ENCODE measurements around the gene PTPRJ. TPM values are rescaled to one million over a fixed set of nuclear protein-coding genes. Genes with fewer than 3 reads are reported as not detected.

PTPRJ gene
- total and polyA plus RNA-seq, 4 donors = 4.1 to 24.7 (median 14.6) TPM

- no peak overlapping the region for H3K4me3 ChIP-seq (ENCODE audit: low read depth in 1 of 3, low read length in 3 of 3)
- H3K27ac ChIP-seq (ENCODE audit: low read depth in 1 of 2, low read length in 2 of 2) = no peak overlapping the region
- H3K4me1 ChIP-seq (ENCODE audit: control insufficient read depth in 4 of 4, insufficient read depth in 4 of 4, low read length in 3 of 4) = no peaks in the 10 kb centered on the region
- H3K9ac ChIP-seq (ENCODE audit: low read depth in 1 of 2, low read length in 2 of 2) = no peak overlapping the region
- peaks cover 2 to 49% (median 34%) of the 10 kb centered on the region in 4 donors for H3K36me3 ChIP-seq (ENCODE audit: control insufficient read depth in 4 of 4, insufficient read depth in 3 of 4, low read depth in 1 of 4, low read length in 3 of 4)
- WGBS = 92% methylated on average over 7 of the region's 7 CpGs
- DNase-seq (ENCODE audit: low spot score) = no peak
- TF ChIP-seq, protein P1, sequence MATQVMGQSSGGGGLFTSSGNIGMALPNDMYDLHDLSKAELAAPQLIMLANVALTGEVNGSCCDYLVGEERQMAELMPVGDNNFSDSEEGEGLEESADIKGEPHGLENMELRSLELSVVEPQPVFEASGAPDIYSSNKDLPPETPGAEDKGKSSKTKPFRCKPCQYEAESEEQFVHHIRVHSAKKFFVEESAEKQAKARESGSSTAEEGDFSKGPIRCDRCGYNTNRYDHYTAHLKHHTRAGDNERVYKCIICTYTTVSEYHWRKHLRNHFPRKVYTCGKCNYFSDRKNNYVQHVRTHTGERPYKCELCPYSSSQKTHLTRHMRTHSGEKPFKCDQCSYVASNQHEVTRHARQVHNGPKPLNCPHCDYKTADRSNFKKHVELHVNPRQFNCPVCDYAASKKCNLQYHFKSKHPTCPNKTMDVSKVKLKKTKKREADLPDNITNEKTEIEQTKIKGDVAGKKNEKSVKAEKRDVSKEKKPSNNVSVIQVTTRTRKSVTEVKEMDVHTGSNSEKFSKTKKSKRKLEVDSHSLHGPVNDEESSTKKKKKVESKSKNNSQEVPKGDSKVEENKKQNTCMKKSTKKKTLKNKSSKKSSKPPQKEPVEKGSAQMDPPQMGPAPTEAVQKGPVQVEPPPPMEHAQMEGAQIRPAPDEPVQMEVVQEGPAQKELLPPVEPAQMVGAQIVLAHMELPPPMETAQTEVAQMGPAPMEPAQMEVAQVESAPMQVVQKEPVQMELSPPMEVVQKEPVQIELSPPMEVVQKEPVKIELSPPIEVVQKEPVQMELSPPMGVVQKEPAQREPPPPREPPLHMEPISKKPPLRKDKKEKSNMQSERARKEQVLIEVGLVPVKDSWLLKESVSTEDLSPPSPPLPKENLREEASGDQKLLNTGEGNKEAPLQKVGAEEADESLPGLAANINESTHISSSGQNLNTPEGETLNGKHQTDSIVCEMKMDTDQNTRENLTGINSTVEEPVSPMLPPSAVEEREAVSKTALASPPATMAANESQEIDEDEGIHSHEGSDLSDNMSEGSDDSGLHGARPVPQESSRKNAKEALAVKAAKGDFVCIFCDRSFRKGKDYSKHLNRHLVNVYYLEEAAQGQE (IDR thresholded peaks at IDR 0.05) = no peak
- TF ChIP-seq ATF3 (IDR thresholded peaks at IDR 0.05) = no peak
- TF ChIP-seq YY1 (IDR thresholded peaks at IDR 0.05) = no peak
- no peak for TF ChIP-seq EGR1 (IDR thresholded peaks at IDR 0.05; ENCODE audit: low read depth in 2 of 2)
- no peak for TF ChIP-seq MAX (IDR thresholded peaks at IDR 0.05)
- no peak for TF ChIP-seq ZBTB33 (IDR thresholded peaks at IDR 0.05)
- TF ChIP-seq RAD21 (IDR thresholded peaks at IDR 0.05) = no peak
- TF ChIP-seq FOXA2 (IDR thresholded peaks at IDR 0.05) = no peak
- TF ChIP-seq FOXA1 (IDR thresholded peaks at IDR 0.05) = no peak
- TF ChIP-seq CTCF (IDR thresholded peaks at IDR 0.05; ENCODE audit: low read depth, low read length, missing input control) = no peak
- no peak for TF ChIP-seq GABPA (IDR thresholded peaks at IDR 0.05 in 1 of 2, conservative IDR thresholded peaks at IDR 0.05 in 1 of 2)
- H3K27me3 ChIP-seq (ENCODE audit: control insufficient read depth in 4 of 4, insufficient read depth in 4 of 4, low read length in 3 of 4) = no peaks in the 10 kb centered on the region
- no peaks in the 10 kb centered on the region for H3K9me3 ChIP-seq (ENCODE audit: control insufficient read depth in 4 of 4, low read length in 3 of 4)
Observed at GRCh38 chr11:48122246-48122645, 141.9 kb downstream of the PTPRJ start.

GRCh38 chr11:48122656-48123055 is 142.3 kb downstream of the PTPRJ start:
- H3K36me3 ChIP-seq (ENCODE audit: control insufficient read depth in 4 of 4, insufficient read depth in 3 of 4, low read depth in 1 of 4, low read length in 3 of 4) = peaks cover 2 to 53% (median 38%) of the 10 kb centered on the region in 4 donors
- no peak for DNase-seq (ENCODE audit: low spot score)

More at GRCh38 chr11:48122656-48123055, 142.3 kb downstream of the PTPRJ start:
- 84% methylated on average over 7 of the region's 7 CpGs for WGBS
- no peaks in the 10 kb centered on the region for H3K9me3 ChIP-seq (ENCODE audit: control insufficient read depth in 4 of 4, low read length in 3 of 4)
- no peak overlapping the region for H3K27ac ChIP-seq (ENCODE audit: low read depth in 1 of 2, low read length in 2 of 2)
- no peak overlapping the region for H3K4me3 ChIP-seq (ENCODE audit: low read depth in 1 of 3, low read length in 3 of 3)
- no peaks in the 10 kb centered on the region for H3K4me1 ChIP-seq (ENCODE audit: control insufficient read depth in 4 of 4, insufficient read depth in 4 of 4, low read length in 3 of 4)
- H3K9ac ChIP-seq (ENCODE audit: low read depth in 1 of 2, low read length in 2 of 2) = no peak overlapping the region
- no peaks in the 10 kb centered on the region for H3K27me3 ChIP-seq (ENCODE audit: control insufficient read depth in 4 of 4, insufficient read depth in 4 of 4, low read length in 3 of 4)
- TF ChIP-seq CTCF (IDR thresholded peaks at IDR 0.05; ENCODE audit: low read depth, low read length, missing input control) = no peak

Measured in liver (tissue), 9 donors.